Psoas muscle (tissue), 8 donors: Measurements from ENCODE around the gene PRKCA. TPM values are rescaled to one million over a fixed set of nuclear protein-coding genes. Genes with fewer than 3 reads are reported as not detected.

Experiments used
- ATAC-seq, 4 donors: fragments of 200-7000 bp; cut with Tn5 transposase; one replicate each; pipeline ENCODE4 v1.9.1; 2020; ENCODE audit warnings: moderate library complexity in 3 of 4, mild to moderate bottlenecking in 2 of 4
- DNase-seq, 2 donors: peaks; one replicate each; pipeline ENCODE4 v3.0.0-alpha.2; 2020
- H3K27ac ChIP-seq: fragments of 200-600 bp; one replicate; pipeline ENCODE4 v1.8.0; 2022
- H3K27me3 ChIP-seq, 3 donors: fragments of 200-600 bp in 1 of 3; one replicate each; pipeline versions ENCODE4 v1.6.1 to v1.8.0; 2013 to 2022; ENCODE audit warnings: low read length in 2 of 3, mild to moderate bottlenecking in 2 of 3, moderate library complexity in 1 of 3; ENCODE audit not compliant: insufficient read depth in 3 of 3
- H3K36me3 ChIP-seq, 2 donors: fragments of 200-600 bp in 1 of 2; one replicate each; pipeline versions ENCODE4 v1.6.1 to v1.8.0; 2013 to 2022; ENCODE audit warnings: low read depth in 1 of 2, mild to moderate bottlenecking in 1 of 2, moderate library complexity in 1 of 2; ENCODE audit not compliant: insufficient read depth in 1 of 2
- H3K4me1 ChIP-seq: fragments of 200-600 bp; one replicate; pipeline ENCODE4 v1.8.0; 2022
- H3K4me3 ChIP-seq: fragments of 200-600 bp; one replicate; pipeline ENCODE4 v1.8.0; 2022; ENCODE audit warnings: mild to moderate bottlenecking
- H3K9me3 ChIP-seq: fragments of 200-600 bp; one replicate; pipeline ENCODE4 v1.8.0; 2022
- CTCF ChIP-seq: fragments of 200-600 bp; IDR thresholded peaks from one replicate; pipeline ENCODE4 v1.8.0; 2022; ENCODE audit warnings: antibody characterized with exemption
- WGBS, 3 donors: extraction: QIAGEN DNeasy Blood & Tissue Kit; methylation state at CpG; one replicate each; pipeline versions ENCODE4 v1.1.6 to v1.1.7; 2013; 5-methylcytosine and 5-hydroxymethylcytosine counted together
- intact Hi-C, 2 donors: fragments of 100-400 bp; cut with DNase I; formaldehyde crosslinking; loops; one replicate each; pipeline versions ENCODE4 v1.11.0 to v1.14.2; 2022
- polyA plus RNA-seq, 3 donors: library from polyadenylated mRNA; stranded (reverse); fragments of 200-250 nt; gene quantifications; one replicate each; pipeline ENCODE4 v1.2.3, GENCODE V29; 2013
- total RNA-seq, 4 donors: library from RNA; stranded (reverse); fragmentation: NEBNext Ultra II Directional in 2 of 4; extraction: Animal tissue kit (Norgen Biotek cat#: 25700) in 2 of 4; gene quantifications; one replicate each; pipeline versions ENCODE4 v1.2.1 to v1.2.4, GENCODE V29; 2021 to 2023
- donor health status: healthy with polysubstance abuse.
- donor health status: DM: no; HTN: no; CAD: no; lungs with moderate emphysema.
- donor health status: Bipolar disorder and iron deficiency.
- donor health status: healthy.
- donor health status: DM: yes; HTN: yes; CAD: no.
- donor health status: DM: no; HTN: no; CAD: no.
- donor health status: DM: no; HTN: no; CAD: no.
- donor health status: DM: yes; HTN: yes; CAD: no.

The PRKCA gene
- total and polyA plus RNA-seq, 7 donors = 0.35 to 15.5 (median 8.2) TPM

GRCh38 chr17:66632731-66633130, 330.3 kb downstream of the PRKCA start:
- no peak for ATAC-seq
- WGBS, 3 donors = 81 to 85% (median 81%) methylated on average over 3 of the region's 3 CpGs
- Histone ChIP-seq H3K4me1 (peaks cover 15% of the 10 kb centered on the region), H3K27me3 (no peaks in the 10 kb centered on the region), H3K4me3 (no peak overlapping the region), H3K9me3 (no peaks in the 10 kb centered on the region), H3K27ac (no peak overlapping the region), H3K36me3 (no peaks in the 10 kb centered on the region)
- no peak for TF ChIP-seq CTCF
- DNase-seq = no peak
- intact Hi-C loops = no loop called here

GRCh38 chr17:66633317-66633965, 331.0 kb downstream of the PRKCA start:
- no peak overlapping the region for H3K27ac ChIP-seq
- no peaks in the 10 kb centered on the region for H3K36me3 ChIP-seq
- TF ChIP-seq CTCF = no peak
- ATAC-seq (peak in 2 of 4 donors; percentile 27 to 64), DNase-seq (no peak)
- no peaks in the 10 kb centered on the region for H3K9me3 ChIP-seq
- H3K27me3 ChIP-seq = no peaks in the 10 kb centered on the region
- no peak overlapping the region for H3K4me3 ChIP-seq
- 73 to 82% (median 75%) methylated on average over 3 of the region's 3 CpGs for WGBS, 3 donors
- intact Hi-C loops = no loop called here
- H3K4me1 ChIP-seq = peaks cover 15% of the 10 kb centered on the region

- no peak overlapping the region for H3K4me3 ChIP-seq
- intact Hi-C loops = no loop called here
- no peaks in the 10 kb centered on the region for H3K36me3 ChIP-seq
- H3K9me3 ChIP-seq = no peaks in the 10 kb centered on the region
- DNase-seq (no peak), ATAC-seq (no peak)
- H3K27me3 ChIP-seq = no peaks in the 10 kb centered on the region
- no peak for TF ChIP-seq CTCF
- no peak overlapping the region for H3K27ac ChIP-seq
- peaks cover 15% of the 10 kb centered on the region for H3K4me1 ChIP-seq
- 38 to 79% (median 68%) methylated on average over 1 of the region's 1 CpG for WGBS, 3 donors
These were observed 331.8 kb downstream of the PRKCA start for GRCh38 chr17:66634193-66634592.

GRCh38 chr17:66635386-66636045, 333.1 kb downstream of the PRKCA start:
- TF ChIP-seq CTCF = no peak

More at GRCh38 chr17:66635386-66636045, 333.1 kb downstream of the PRKCA start:
- Histone ChIP-seq H3K36me3 (no peaks in the 10 kb centered on the region), H3K27ac (no peak overlapping the region), H3K4me1 (peaks cover 9% of the 10 kb centered on the region), H3K9me3 (no peaks in the 10 kb centered on the region), H3K27me3 (no peaks in the 10 kb centered on the region), H3K4me3 (no peak overlapping the region)
- DNase-seq (no peak), ATAC-seq (no peak)
- intact Hi-C loops = no loop called here
- WGBS, 3 donors = 84 to 87% (median 85%) methylated on average over 7 of the region's 7 CpGs
